Breast epithelium (tissue), 4 donors: Measurements from ENCODE around the gene RERE. TPM values are rescaled to one million over a fixed set of nuclear protein-coding genes. Genes with fewer than 3 reads are reported as not detected.

Experiments used
- DNase-seq, 2 donors: peaks; one replicate each; pipeline ENCODE4 v3.0.0-alpha.2; 2019; ENCODE audit warnings: low spot score in 2 of 2
- H3K27ac ChIP-seq, 2 donors: fragments of 200-600 bp; sonication (generic) in 1 of 2; one replicate each; pipeline ENCODE4 v1.5.1; 2016 to 2019; ENCODE audit warnings: mild to moderate bottlenecking in 1 of 2
- H3K27me3 ChIP-seq, 2 donors: fragments of 200-600 bp; sonication (generic) in 1 of 2; one replicate each; pipeline versions ENCODE4 v1.5.1 to v1.6.0; 2017 to 2019; ENCODE audit warnings: control low read depth in 1 of 2, mild to moderate bottlenecking in 1 of 2
- H3K36me3 ChIP-seq: fragments of 200-600 bp; one replicate; pipeline ENCODE4 v1.5.1; 2019
- H3K4me1 ChIP-seq, 2 donors: fragments of 200-600 bp; sonication (generic); one replicate each; pipeline ENCODE4 v1.5.1; 2016 to 2019; ENCODE audit warnings: control low read depth in 1 of 2
- H3K4me3 ChIP-seq, 3 donors: fragments of 200-600 bp; sonication (generic); 1 replicate in 2 of 3; 2 replicates in 1 of 3; pipeline ENCODE4 v1.5.1; 2016 to 2019; ENCODE audit warnings: mild to moderate bottlenecking in 3 of 3, moderate library complexity in 2 of 3
- H3K9me3 ChIP-seq, 2 donors: fragments of 200-600 bp; sonication (generic) in 1 of 2; one replicate each; pipeline ENCODE4 v1.5.1; 2016 to 2019; ENCODE audit warnings: control low read depth in 1 of 2
- POLR2A ChIP-seq: fragments of 450-650 bp; IDR thresholded peaks from one replicate; pipeline ENCODE4 v1.6.1; 2016; ENCODE audit warnings: antibody characterized with exemption, mild to moderate bottlenecking, moderate library complexity
- POLR2AphosphoS5 ChIP-seq, 3 donors: sonication (generic); formaldehyde crosslinking; IDR thresholded peaks; one replicate each; pipeline ENCODE4 v1.6.1; 2017; ENCODE audit warnings: antibody characterized with exemption in 3 of 3
- intact Hi-C: fragments of 100-400 bp; cut with DNase I; formaldehyde crosslinking; loops from one replicate; pipeline ENCODE4 v1.15.1; 2023; ENCODE audit warnings: low total_unique reads
- total RNA-seq, 3 donors: library from RNA; depleted of rRNA; stranded (reverse); fragments of >200 nt; gene quantifications; one replicate each; pipeline ENCODE4 v1.1.0, GENCODE V29; 2016
- TF ChIP-seq, protein P1 (sequence below), 3 donors: fragments of 450-650 bp; IDR thresholded peaks; one replicate each; pipeline ENCODE4 v1.5.1; 2016 to 2017; ENCODE audit warnings: antibody characterized with exemption in 3 of 3, mild to moderate bottlenecking in 3 of 3, moderate library complexity in 3 of 3

The RERE gene
- total RNA-seq, 3 donors from 2014 or later = 65.8 to 166 (median 123) TPM

DNA sequence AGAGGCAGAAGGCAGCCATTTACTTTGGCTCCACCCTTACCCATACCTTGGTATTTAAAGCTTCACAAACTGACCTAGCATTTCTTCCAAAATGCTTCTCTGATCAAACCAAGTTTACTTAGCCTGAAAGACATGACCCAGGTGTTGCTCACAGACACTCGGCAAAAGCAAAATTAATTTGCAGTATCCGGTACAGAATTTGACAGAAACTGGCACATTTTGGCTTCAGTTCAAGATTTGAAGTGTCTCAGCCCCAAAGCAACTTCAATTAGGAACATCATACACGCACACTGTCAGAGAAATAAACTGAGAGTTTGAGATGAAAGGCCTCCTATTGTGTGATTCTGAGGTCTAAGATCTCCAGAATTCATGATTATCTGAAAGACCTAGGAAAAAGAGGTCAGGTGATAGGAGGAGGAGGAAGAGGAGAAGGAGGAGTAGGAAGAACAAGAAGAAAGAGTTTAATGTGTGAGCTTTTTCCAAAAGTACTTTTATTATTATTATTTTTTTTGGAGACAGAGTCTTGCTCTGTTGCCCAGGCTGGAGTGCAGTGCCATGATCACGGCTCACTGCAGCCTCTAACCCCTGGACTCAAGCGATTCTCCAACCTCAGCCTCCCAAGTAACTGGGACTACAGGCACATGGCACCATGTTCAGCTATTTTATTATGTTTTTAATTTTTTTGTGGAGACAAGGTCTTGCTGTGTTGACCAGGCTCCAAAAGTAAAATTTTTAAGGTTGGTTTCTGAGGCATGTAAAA is 355.9 kb downstream of the RERE start:
- H3K9me3 ChIP-seq = no peaks in the 10 kb centered on the region
- no peak for TF ChIP-seq POLR2A
- no peak for TF ChIP-seq POLR2AphosphoS5 (IDR thresholded peaks at IDR 0.05)
- TF ChIP-seq, protein P1, sequence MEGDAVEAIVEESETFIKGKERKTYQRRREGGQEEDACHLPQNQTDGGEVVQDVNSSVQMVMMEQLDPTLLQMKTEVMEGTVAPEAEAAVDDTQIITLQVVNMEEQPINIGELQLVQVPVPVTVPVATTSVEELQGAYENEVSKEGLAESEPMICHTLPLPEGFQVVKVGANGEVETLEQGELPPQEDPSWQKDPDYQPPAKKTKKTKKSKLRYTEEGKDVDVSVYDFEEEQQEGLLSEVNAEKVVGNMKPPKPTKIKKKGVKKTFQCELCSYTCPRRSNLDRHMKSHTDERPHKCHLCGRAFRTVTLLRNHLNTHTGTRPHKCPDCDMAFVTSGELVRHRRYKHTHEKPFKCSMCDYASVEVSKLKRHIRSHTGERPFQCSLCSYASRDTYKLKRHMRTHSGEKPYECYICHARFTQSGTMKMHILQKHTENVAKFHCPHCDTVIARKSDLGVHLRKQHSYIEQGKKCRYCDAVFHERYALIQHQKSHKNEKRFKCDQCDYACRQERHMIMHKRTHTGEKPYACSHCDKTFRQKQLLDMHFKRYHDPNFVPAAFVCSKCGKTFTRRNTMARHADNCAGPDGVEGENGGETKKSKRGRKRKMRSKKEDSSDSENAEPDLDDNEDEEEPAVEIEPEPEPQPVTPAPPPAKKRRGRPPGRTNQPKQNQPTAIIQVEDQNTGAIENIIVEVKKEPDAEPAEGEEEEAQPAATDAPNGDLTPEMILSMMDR (IDR thresholded peaks at IDR 0.05) = no peak
- H3K36me3 ChIP-seq = no peaks in the 10 kb centered on the region
- peaks cover 3 to 22% of the 10 kb centered on the region in 2 donors for H3K4me1 ChIP-seq
- no peaks in the 10 kb centered on the region for H3K27me3 ChIP-seq
- intact Hi-C loops = no loop called here
- no peak for DNase-seq
- H3K27ac ChIP-seq = peak overlapping the region in 1 of 2 donors; percentile 79
- no peak overlapping the region for H3K4me3 ChIP-seq

DNA sequence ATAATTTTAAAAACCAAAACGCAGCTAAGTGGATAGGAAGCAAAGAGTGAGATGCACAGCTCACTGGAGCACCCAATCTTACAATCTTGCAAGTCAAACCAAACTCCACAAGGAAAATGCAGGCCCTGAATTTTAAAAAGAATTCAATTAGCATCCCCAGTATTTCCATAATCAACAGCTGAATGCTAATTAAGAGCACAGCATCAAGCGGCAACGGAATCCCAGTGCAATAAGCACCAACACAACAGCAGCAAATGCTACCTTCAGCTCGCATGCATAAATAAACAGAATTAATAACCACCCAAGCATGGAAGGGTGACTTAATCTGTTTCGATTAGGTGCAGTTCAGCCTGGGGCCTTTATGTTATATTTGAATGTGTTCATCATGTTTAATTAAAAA is 356.7 kb downstream of the RERE start:
- no peak for DNase-seq
- TF ChIP-seq POLR2AphosphoS5 (IDR thresholded peaks at IDR 0.05) = no peak
- TF ChIP-seq, protein P1 (IDR thresholded peaks at IDR 0.05) = no peak
- TF ChIP-seq POLR2A = no peak
- Histone ChIP-seq H3K4me1 (peaks cover 3 to 30% of the 10 kb centered on the region in 2 donors), H3K27ac (peak overlapping the region in 1 of 2 donors; percentile 79), H3K27me3 (no peaks in the 10 kb centered on the region), H3K9me3 (no peaks in the 10 kb centered on the region), H3K4me3 (no peak overlapping the region), H3K36me3 (no peaks in the 10 kb centered on the region)
- intact Hi-C loops = no loop called here

DNA sequence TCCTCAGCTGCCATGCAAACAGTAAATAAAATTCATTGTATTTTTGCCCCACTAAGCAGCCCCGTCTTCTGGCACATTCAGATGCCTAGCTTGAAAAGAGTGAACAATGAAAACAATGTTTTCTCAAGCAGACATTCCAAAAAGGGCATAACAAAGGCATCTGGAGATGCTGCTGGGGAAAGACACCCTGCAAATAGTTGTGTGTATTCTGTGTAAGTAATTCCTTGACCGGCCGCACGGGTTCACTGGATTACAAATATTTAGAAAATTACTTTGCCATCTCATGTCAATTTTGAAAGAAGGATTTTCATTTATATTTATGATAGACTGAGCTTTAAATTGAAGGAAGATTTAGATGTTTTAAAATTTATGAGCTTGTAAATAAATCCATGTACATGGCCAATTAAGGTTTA is 357.3 kb downstream of the RERE start:
- Histone ChIP-seq H3K36me3 (no peaks in the 10 kb centered on the region), H3K27me3 (no peaks in the 10 kb centered on the region), H3K4me1 (peaks cover 3 to 35% of the 10 kb centered on the region in 2 donors), H3K27ac (no peak overlapping the region), H3K4me3 (no peak overlapping the region), H3K9me3 (no peaks in the 10 kb centered on the region)
- DNase-seq = no peak
- intact Hi-C loops = no loop called here
- TF ChIP-seq POLR2AphosphoS5 (IDR thresholded peaks at IDR 0.05) (no peak), POLR2A (no peak)
- TF ChIP-seq, protein P1 (IDR thresholded peaks at IDR 0.05) = no peak

DNA sequence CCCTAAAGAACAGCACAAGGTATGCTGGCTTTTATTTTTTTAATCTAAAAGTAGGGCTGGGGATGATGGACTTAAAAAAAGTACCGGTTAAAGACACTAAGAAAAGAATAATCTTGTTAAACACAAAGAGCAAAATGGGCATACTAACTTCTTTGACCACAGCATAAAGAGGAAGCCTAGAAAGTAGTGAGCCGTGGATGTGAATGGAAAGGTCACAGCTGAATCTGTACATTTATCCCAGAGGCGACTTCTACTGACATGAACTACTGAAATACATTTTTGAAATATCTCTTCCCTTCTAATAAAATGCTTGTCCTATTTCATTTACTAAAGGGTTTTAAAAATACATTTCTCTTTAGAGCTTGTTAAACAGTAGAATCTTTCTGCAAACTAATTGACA is 358.8 kb downstream of the RERE start:
- Histone ChIP-seq H3K4me3 (no peak overlapping the region), H3K27ac (no peak overlapping the region), H3K9me3 (no peaks in the 10 kb centered on the region), H3K4me1 (peaks cover 0 to 28% of the 10 kb centered on the region in 2 donors), H3K36me3 (no peaks in the 10 kb centered on the region), H3K27me3 (no peaks in the 10 kb centered on the region)
- no peak for DNase-seq
- intact Hi-C loops = no loop called here
- TF ChIP-seq, protein P1 (IDR thresholded peaks at IDR 0.05) = no peak
- TF ChIP-seq POLR2AphosphoS5 (IDR thresholded peaks at IDR 0.05) (no peak), POLR2A (no peak)

DNA sequence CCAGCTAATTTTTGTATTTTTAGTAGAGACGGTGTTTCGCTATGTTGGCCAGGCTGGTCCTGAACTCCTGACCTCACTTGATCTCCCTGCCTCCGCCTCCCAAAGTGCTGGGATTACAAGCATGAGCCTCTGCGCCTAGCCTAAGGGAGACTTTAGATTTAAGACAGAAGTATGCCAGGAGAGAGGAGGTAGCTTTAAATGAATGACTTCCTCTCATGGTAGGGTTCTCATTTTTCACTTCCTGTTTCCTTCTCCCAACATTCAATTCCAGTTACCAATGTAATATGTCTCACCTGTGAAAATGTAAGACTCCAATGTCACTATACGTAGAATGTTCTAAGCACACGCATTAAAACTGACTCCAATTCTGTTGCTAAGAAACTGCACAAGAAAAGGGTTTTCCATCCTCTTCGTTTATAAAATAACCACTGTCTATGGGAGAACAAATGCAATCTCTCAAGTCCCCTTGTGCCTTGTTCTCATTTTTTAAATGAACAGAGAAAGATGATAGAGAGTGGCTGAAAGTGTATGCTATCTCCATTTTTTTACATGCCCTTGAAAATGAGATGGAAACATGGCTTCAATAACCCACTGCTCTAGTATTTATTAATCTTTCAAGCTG is 359.6 kb downstream of the RERE start:
- DNase-seq = no peak
- H3K36me3 ChIP-seq = no peaks in the 10 kb centered on the region
- H3K27ac ChIP-seq = no peak overlapping the region
- no peak overlapping the region for H3K4me3 ChIP-seq
- no peak for TF ChIP-seq POLR2AphosphoS5 (IDR thresholded peaks at IDR 0.05)
- TF ChIP-seq, protein P1 (IDR thresholded peaks at IDR 0.05) = no peak
- no peak for TF ChIP-seq POLR2A
- intact Hi-C loops = no loop called here
- H3K9me3 ChIP-seq = no peaks in the 10 kb centered on the region
- H3K27me3 ChIP-seq = no peaks in the 10 kb centered on the region
- H3K4me1 ChIP-seq = peaks cover 0 to 24% of the 10 kb centered on the region in 2 donors
